ENCODE data around the gene NEK4. TPM values are rescaled to one million over a fixed set of nuclear protein-coding genes. Genes with fewer than 3 reads are reported as not detected.
A peak's percentile ranks its signal among the peaks of the same experiment; 100 is the strongest.

NEK4 gene
- total and polyA plus RNA-seq, 2 of the 13 experiments (the other 11 are each of a cell fraction or from before 2014, with no cell fraction given) = 16.5 to 38.0 TPM

GRCh38 chr3:52794612-52795099 is 23.9 kb upstream of the NEK4 start, which contains the start of gene ITIH3 (continued):
- TF ChIP-seq, protein P1, sequence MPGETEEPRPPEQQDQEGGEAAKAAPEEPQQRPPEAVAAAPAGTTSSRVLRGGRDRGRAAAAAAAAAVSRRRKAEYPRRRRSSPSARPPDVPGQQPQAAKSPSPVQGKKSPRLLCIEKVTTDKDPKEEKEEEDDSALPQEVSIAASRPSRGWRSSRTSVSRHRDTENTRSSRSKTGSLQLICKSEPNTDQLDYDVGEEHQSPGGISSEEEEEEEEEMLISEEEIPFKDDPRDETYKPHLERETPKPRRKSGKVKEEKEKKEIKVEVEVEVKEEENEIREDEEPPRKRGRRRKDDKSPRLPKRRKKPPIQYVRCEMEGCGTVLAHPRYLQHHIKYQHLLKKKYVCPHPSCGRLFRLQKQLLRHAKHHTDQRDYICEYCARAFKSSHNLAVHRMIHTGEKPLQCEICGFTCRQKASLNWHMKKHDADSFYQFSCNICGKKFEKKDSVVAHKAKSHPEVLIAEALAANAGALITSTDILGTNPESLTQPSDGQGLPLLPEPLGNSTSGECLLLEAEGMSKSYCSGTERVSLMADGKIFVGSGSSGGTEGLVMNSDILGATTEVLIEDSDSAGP (CRISPR knock-in tag; IDR thresholded peaks at IDR 0.05; ENCODE audit: borderline replicate concordance) = no peak
- TF ChIP-seq PITX1 (CRISPR knock-in tag; IDR thresholded peaks at IDR 0.05) (0 out of 2 replicates have a peak, but pooled peaks have one; percentile 12), ZNF281 (CRISPR knock-in tag; IDR thresholded peaks at IDR 0.05; ENCODE audit: borderline replicate concordance) (peak; percentile 74; the same call in 1 of the 2 replicates), SAP130 (CRISPR knock-in tag; IDR thresholded peaks at IDR 0.05; ENCODE audit: low read depth) (peak; percentile 63), ETV5 (CRISPR knock-in tag; IDR thresholded peaks at IDR 0.05; ENCODE audit: borderline replicate concordance) (peak; percentile 78), CBFB (CRISPR knock-in tag; IDR thresholded peaks at IDR 0.05) (no peak), TBP (CRISPR knock-in tag; IDR thresholded peaks at IDR 0.05) (no peak), HDAC2 (CRISPR knock-in tag; IDR thresholded peaks at IDR 0.05) (peak; percentile 62; the same call in 1 of the 2 replicates), ZNF367 (CRISPR knock-in tag; IDR thresholded peaks at IDR 0.05; ENCODE audit: borderline replicate concordance) (no peak), DPF2 (CRISPR knock-in tag; IDR thresholded peaks at IDR 0.05; ENCODE audit: borderline replicate concordance, low read depth) (no peak), HNRNPK (IDR thresholded peaks at IDR 0.05; ENCODE audit: low read depth, low read length, poor library complexity, severe bottlenecking) (no peak), DMAP1 (CRISPR knock-in tag; IDR thresholded peaks at IDR 0.05) (no peak), ZNF674 (CRISPR knock-in tag; IDR thresholded peaks at IDR 0.05; ENCODE audit: low read depth) (no peak), ZNF292 (CRISPR knock-in tag; IDR thresholded peaks at IDR 0.05; ENCODE audit: borderline replicate concordance, low read depth) (no peak), ZMAT5 (CRISPR knock-in tag; IDR thresholded peaks at IDR 0.05; ENCODE audit: borderline replicate concordance, low read depth) (no peak), ZNF552 (CRISPR knock-in tag; IDR thresholded peaks at IDR 0.05; ENCODE audit: borderline replicate concordance) (no peak), ZBTB42 (CRISPR knock-in tag; IDR thresholded peaks at IDR 0.05) (no peak), ATF3 (CRISPR knock-in tag; IDR thresholded peaks at IDR 0.05) (no peak), ZFP1 (CRISPR knock-in tag; IDR thresholded peaks at IDR 0.05) (0 out of 2 replicates have a peak, but pooled peaks have one; percentile 3), HNF4A (CRISPR knock-in tag; IDR thresholded peaks at IDR 0.05) (peak; percentile 62), ZNF121 (CRISPR knock-in tag; IDR thresholded peaks at IDR 0.05) (no peak), SYNCRIP (IDR thresholded peaks at IDR 0.05; ENCODE audit: insufficient read depth, low read depth, low read length) (no peak), ZNF138 (CRISPR knock-in tag; IDR thresholded peaks at IDR 0.05; ENCODE audit: low read depth) (peak; percentile 73; the same call in 1 of the 2 replicates), KLF15 (CRISPR knock-in tag; IDR thresholded peaks at IDR 0.05; ENCODE audit: borderline replicate concordance) (no peak)
- TF ChIP-seq, protein P2, sequence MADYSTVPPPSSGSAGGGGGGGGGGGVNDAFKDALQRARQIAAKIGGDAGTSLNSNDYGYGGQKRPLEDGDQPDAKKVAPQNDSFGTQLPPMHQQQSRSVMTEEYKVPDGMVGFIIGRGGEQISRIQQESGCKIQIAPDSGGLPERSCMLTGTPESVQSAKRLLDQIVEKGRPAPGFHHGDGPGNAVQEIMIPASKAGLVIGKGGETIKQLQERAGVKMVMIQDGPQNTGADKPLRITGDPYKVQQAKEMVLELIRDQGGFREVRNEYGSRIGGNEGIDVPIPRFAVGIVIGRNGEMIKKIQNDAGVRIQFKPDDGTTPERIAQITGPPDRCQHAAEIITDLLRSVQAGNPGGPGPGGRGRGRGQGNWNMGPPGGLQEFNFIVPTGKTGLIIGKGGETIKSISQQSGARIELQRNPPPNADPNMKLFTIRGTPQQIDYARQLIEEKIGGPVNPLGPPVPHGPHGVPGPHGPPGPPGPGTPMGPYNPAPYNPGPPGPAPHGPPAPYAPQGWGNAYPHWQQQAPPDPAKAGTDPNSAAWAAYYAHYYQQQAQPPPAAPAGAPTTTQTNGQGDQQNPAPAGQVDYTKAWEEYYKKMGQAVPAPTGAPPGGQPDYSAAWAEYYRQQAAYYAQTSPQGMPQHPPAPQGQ (CRISPR knock-in tag; IDR thresholded peaks at IDR 0.05; ENCODE audit: borderline replicate concordance) = no peak

All from HepG2 (cell line).